ENCODE results near the gene MDM4.

Gene MDM4

GRCh38 chr1:204578867-204579664 is 62.9 kb downstream of the MDM4 start:
- no peak for DNase-seq (ENCODE audit: low spot score)

GRCh38 chr1:204579681-204580080 is 63.5 kb downstream of the MDM4 start:
- no peak for DNase-seq (ENCODE audit: low spot score)

- no peak for DNase-seq (ENCODE audit: low spot score)
Observed at GRCh38 chr1:204580862-204581261, 64.7 kb downstream of the MDM4 start.

GRCh38 chr1:204581759-204582158 is 65.6 kb downstream of the MDM4 start:
- no peak for DNase-seq (ENCODE audit: low spot score)

- DNase-seq (ENCODE audit: low spot score), result no peak
Observed at GRCh38 chr1:204583909-204584632, 67.9 kb downstream of the MDM4 start.

- DNase-seq (ENCODE audit: low spot score), result no peak
Observed at GRCh38 chr1:204584699-204585372, 68.6 kb downstream of the MDM4 start.

- DNase-seq (ENCODE audit: low spot score), result no peak
Observed at GRCh38 chr1:204587621-204588020, 71.4 kb downstream of the MDM4 start.

GRCh38 chr1:204588826-204589225 is 72.6 kb downstream of the MDM4 start:
- no peak for DNase-seq (ENCODE audit: low spot score)

GRCh38 chr1:204589409-204590038 is 73.3 kb downstream of the MDM4 start:
- no peak for DNase-seq (ENCODE audit: low spot score)

- peak; percentile 29 for DNase-seq (ENCODE audit: low spot score)
Observed at GRCh38 chr1:204591473-204592090, 75.4 kb downstream of the MDM4 start.

- no peak for DNase-seq (ENCODE audit: low spot score)
Observed at GRCh38 chr1:204592246-204592948, 76.2 kb downstream of the MDM4 start.

GRCh38 chr1:204598319-204598969 is 82.2 kb downstream of the MDM4 start:
- no peak for DNase-seq (ENCODE audit: low spot score)

GRCh38 chr1:204599098-204599497 is 82.9 kb downstream of the MDM4 start:
- DNase-seq (ENCODE audit: low spot score), result no peak

GRCh38 chr1:204599596-204599995 is 83.4 kb downstream of the MDM4 start:
- DNase-seq (ENCODE audit: low spot score), result no peak

GRCh38 chr1:204600203-204600602 is 84.0 kb downstream of the MDM4 start:
- DNase-seq (ENCODE audit: low spot score), result no peak

GRCh38 chr1:204600968-204601367 is 84.8 kb downstream of the MDM4 start:
- no peak for DNase-seq (ENCODE audit: low spot score)

GRCh38 chr1:204602111-204602579 is 85.9 kb downstream of the MDM4 start:
- no peak for DNase-seq (ENCODE audit: low spot score)

- no peak for DNase-seq (ENCODE audit: low spot score)
Observed at GRCh38 chr1:204602871-204603542, 86.8 kb downstream of the MDM4 start.

GRCh38 chr1:204605791-204606190 is 89.6 kb downstream of the MDM4 start:
- no peak for DNase-seq (ENCODE audit: low spot score)

All from kidney capillary endothelial cell (primary cell).